DMS 273 (cell line): Measurements from ENCODE around the gene NUP210.

Source experiments
- DNase-seq: peaks from one replicate; lab custom pipeline; 2025; ENCODE audit not compliant: unreplicated experiment; lab: John Stamatoyannopoulos, UW

Gene NUP210

DNA sequence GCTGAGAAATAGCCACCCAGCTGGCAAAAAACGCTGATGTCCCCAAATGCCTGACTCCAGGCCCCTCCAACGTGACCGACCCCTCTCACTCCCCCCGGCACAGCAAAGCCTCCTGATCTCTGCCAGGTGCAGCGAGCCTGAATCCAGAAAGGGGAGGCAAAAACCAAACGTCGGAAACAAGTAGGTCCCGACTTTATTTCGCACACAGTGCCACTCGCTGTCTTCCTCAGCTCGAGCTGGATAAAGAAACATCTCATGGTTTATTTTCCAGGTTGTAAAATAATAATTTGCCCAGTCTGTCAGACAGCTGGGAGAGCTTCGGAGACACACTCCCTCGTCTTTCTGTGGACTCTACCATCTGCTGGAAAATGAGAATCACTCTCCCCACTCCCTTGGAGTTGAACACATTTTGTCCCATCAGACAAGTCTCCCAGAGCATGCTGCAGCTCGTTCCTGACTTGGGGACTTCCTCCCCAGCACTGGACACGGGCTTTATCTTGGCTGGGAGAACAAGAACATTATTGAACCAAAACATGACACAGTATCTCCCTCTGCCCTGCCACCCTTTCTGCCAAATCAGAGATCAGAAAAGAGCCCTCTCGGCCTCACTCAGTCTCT, 142.8 kb downstream of the NUP210 start:
- peak; percentile 81 for DNase-seq

DNA sequence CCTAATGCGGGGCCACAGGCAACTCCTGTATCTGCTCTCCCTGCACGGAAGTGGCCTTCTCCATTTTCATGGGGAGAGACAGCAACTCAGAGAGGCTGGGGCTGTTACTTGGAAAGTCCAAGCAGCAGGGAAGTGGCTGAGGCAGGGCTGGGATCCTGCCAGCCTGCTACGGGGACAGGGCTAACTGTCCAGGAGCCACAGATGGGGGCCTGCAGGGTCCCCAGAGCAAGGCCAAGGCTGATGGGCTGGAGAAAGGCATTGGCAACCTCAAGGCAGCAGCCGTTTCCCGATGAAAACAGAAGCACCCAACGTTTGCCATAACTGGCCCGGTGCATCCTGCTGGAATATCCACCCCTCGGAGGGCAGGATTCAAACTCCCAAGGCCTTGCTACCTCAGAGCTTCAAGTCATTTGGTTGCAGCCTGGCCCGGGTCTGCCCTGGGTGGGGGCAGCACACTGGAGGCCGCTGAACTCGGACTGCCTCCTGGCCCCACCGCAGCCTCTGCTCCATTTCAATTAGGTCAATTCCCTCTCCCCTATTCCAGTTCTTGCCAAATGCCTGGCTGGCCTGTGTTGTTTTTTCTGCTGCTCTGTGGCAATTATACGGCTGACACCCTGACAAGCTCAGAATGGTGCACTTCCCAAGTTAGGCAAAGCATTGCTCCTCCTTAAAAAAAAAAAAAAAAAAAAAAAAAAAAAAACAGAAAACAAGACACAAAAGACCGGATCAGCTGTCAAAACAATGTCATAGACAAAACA, 143.5 kb downstream of the NUP210 start:
- DNase-seq, result peak; percentile 23

DNA sequence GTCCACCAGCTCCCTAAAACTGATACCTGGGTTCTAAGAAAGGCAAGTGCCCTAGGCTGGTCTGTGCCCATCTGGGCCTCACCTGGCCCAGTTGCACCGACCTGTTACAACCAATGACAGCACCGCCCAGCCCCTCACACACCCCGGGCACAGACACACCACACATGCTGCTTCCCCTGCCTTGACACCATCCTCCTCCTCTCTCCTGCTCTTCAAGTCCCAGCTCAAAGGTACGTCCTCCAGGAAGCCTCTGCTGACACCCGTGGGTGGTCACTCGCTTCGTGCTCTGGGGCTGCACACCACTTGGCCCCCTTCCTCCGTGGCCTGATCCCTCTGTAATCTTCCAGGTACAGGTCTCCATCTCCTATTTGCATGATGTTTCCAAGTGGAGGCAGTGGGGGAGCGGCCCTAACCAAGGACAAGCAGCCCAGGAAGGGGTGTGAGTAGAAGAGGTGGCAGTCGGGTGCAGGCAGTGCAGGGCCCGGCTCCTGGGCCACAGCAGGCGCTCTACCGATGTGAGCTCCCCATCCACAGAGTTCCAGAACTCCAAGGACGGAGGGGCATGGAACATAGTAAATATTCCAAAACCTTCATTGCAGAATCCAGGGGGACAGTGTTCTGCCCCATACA, 144.6 kb downstream of the NUP210 start:
- no peak for DNase-seq

DNA sequence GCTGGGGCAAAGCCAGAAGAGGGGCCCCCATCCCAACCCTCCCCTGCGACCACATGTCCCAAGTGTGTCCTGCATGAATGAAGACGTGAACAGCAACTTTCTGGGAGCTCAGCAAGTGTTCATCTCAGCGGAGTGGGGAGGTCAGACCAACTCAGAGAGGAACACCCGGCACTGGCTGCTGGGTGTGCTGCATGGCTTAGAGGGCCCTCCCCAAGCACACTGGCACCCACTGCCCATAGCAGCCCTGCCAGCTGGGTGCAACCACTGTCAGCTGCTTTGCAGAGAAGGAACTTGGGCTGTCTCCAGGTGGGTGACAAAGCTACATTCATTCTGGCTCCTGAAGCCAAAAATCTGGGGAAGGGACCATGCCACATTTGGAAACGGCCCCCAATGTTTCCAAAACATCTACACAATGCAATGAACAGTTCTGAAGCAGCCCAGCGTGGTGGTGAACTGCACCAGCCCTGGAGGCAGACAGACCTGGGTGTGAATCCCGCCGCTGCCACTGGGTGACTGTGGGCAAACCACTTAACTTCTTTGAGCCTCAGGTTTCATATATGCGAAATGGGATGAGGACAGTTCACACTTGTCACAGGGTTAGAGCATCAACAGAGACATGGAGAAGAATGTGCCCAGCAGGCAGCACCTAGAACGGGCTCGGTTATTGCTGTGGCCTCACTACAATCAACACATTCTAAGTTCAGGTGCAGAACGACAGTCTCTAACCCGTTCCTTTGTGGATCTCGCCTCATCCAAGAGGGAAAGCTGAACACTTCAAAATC, 145.4 kb downstream of the NUP210 start:
- no peak for DNase-seq

DNA sequence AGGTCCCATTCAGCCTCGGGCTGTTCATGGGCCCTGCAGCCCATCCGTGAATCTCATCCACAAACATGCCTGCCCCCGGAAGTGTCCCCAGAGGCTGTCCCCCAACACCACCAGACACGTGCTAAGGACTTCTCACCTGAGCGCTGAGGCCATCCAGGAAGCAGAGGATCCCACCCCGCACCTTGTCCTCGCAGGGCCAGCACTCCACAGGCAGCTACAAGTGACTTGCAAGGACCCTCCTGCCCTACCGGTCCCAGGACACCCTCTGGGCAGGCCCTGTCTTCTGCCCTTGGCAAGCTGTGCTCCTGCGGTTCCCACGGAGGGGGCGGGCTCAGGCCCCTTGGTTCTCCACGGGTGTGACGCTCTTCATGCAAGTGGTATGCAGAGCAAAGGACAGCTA, 146.0 kb downstream of the NUP210 start:
- DNase-seq, result no peak

DNA sequence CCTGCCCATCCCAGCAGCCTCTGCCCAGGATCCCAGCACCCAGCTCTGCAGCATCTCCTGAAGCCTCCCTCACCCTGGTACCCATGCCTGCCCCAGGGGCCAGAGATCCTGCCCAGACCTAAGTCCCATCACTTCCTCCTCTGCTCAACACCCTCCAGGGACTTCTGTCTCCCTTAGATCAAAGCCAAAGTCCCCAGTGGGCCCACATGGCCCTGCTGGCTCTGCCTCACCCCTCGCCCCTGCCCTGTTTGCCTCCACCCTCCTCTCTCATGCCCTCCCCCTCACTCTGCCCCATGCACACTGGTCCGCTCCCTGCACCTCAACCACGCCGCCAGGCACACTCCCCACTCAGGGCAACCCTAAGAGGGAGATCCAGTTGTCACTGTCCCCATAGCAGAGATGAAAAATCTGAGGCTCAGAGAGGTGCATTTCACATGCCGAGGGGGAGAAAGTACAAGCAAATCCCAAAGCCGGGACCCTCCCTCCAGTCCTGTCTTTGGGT, 146.5 kb downstream of the NUP210 start:
- DNase-seq, result no peak

DNA sequence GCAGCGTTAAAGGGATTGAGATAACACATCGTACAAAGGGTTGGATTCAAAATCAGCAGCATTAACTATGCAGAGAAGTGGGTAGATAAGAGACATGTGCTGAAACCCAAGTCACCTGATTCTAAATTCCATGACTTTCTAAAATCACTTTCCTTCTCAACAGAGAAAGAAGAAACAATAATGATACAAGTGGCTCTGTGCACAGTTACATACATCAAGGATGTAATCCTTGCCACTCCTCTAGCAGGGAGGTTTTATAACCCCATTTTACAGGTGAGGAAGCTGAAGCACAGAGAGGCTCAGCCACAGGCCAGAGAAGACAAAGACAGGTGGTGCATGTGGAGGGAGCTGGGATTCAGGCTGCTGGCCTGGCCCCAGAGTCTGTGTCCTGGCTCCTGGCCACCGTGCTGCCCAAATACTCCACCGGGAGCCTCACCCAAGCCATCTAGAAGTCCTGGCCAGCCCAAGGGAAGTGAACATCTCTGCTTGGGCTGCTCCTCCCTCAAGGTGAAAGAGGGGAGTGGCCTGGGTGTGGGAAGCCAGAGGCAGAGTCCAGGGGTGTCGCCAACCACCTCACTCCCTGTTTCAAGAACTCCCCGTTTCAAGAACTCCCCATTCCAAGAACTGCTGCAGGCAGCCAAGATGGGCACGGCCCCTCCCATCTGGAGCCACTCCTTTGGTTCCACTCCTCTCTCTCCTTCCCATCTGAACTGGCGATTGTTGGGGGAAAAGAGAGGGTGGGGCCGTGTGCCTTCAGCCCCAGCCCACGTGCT, 147.1 kb downstream of the NUP210 start:
- DNase-seq, result peak; percentile 39

DNA sequence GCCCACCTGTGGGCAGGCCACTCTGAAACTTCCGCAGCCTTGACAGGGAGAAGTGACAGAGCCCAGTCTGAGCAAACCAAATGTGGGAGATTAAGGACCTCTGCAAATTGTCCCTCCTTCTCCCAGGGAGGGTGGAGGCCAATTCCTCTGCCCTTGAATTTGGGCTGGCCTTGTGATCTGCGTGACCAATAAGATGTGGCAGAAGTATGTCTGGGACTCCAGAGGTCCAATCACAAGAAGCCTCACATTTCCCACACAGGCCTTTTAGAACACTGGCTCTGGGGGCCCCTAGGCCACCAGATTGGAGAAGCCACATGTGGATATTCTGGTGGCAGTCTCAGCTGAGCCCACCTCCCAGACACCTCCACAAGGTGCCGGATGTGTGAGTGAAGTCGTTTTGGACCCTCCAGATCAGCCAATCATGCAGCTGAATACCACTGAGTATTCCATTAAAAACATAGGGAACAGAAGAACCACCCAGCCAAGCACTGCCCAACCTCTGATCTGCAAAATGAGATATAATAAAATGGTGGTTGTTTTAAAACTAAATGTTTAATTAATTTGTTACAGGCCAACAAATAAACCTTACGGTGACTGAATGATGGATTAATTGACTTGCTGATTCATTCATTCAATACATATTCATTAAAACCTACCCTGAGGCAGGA, 150.3 kb downstream of the NUP210 start:
- no peak for DNase-seq

DNA sequence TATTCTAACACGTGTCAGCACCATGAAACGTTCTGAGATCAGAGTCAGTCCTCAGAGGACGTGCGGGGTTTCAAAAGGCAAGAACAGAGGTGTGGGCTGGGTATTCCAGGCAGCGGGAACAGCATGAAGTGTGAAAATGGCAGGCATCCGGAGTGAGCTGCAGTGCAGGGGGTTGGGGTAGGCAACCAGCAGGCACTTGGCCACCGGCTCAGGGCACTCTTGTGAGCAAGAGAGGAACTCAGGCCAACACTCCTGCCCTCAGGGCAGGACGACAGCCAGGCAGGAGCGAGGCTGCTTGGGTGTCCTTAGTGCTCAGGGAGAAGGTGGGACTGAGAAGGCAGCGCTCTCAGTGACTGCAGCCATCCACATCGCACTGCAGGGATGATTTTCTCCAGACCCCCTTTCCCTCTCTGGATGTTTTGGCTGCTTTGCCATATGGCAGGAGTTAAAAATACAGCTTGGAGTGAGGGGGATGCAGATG, 151.1 kb downstream of the NUP210 start:
- peak; percentile 46 for DNase-seq

DNA sequence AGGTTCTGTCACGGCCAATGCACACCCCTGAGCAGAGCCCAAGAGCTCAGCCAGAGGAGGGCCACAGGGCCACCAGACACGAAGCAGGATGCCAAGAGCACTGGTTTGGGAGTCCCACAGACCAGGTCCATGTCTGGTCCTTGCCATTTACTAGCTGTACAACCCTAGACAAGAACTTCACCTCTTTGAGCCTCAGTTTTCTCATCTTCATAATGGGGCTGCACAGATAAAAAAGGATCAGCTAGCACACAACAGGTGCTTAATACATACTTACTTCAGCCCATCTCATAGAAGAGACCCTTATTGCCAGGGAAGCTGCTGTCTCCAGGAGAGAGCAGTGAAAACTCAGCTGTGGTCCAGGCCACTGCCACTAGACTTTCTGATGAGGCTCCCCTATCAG, 152.0 kb downstream of the NUP210 start:
- DNase-seq, result no peak

DNA sequence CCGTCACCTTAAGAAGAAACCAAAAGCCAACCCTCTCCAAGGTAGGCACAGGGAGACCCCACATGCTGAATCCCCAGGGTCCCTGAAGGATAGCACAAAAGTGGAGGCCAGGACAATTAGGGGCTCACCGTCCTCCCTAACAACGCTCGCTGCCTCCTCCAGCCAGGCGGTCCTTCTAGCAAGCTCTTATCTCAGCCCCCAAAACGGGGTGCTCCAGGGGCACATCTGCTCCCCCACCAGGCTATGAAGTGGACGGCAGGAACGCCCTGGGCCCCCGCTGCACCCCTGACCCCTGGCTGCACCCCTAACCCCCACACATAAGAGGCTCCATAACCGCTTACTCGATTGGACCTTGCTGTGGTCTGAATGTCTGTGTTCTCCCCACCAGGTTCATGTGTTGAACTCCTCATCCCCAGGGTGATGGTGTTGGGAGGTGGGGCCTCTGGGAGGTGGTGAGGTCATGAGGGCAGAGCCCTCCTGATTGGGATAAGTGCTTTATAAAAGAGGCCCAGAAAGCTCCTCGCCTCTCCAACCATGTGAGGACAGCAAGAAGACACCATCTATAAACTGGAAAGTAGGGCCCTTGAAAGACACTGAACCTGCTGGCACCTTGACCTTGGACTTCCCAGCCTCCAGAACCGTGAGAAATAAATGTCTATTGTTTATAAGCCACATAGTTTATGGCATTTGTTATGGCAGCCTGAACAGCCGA, 153.3 kb downstream of the NUP210 start:
- DNase-seq, result no peak
